HG02798 (cell line): ENCODE measurements around the gene MAD1L1.

Source experiments
- ATAC-seq: cut with Tn5 transposase; IDR thresholded peaks from one replicate; pipeline ENCODE4 v1.9.1; 2021; ENCODE audit warnings: mild to moderate bottlenecking; ENCODE audit not compliant: unreplicated experiment, poor library complexity

MAD1L1 gene

GRCh38 chr7:2098056-2098455 lies 134.7 kb downstream of the MAD1L1 start:
- no peak for ATAC-seq

- ATAC-seq: no peak
These were observed 135.3 kb downstream of the MAD1L1 start for GRCh38 chr7:2097492-2097891.

GRCh38 chr7:2096692-2097387 lies 135.9 kb downstream of the MAD1L1 start:
- no peak for ATAC-seq

- ATAC-seq: no peak
These were observed 137.3 kb downstream of the MAD1L1 start for GRCh38 chr7:2095436-2095835.

GRCh38 chr7:2094454-2095045 lies 138.2 kb downstream of the MAD1L1 start:
- ATAC-seq: no peak

- ATAC-seq: no peak
These were observed 138.9 kb downstream of the MAD1L1 start for GRCh38 chr7:2093843-2094220.

- ATAC-seq: no peak
These were observed 139.4 kb downstream of the MAD1L1 start for GRCh38 chr7:2093215-2093842.

GRCh38 chr7:2092279-2092678 lies 140.5 kb downstream of the MAD1L1 start:
- ATAC-seq: no peak

- ATAC-seq: no peak
These were observed 141.9 kb downstream of the MAD1L1 start for GRCh38 chr7:2090526-2091520.

GRCh38 chr7:2088801-2089200 lies 143.9 kb downstream of the MAD1L1 start:
- ATAC-seq: no peak

- ATAC-seq: no peak
These were observed 145.0 kb downstream of the MAD1L1 start for GRCh38 chr7:2087744-2088143.

- ATAC-seq: no peak
These were observed 146.5 kb downstream of the MAD1L1 start for GRCh38 chr7:2086229-2086628.

- ATAC-seq: no peak
These were observed 146.9 kb downstream of the MAD1L1 start for GRCh38 chr7:2085804-2086203.

- ATAC-seq: no peak
These were observed 147.8 kb downstream of the MAD1L1 start for GRCh38 chr7:2084781-2085505.

GRCh38 chr7:2084331-2084730 lies 148.4 kb downstream of the MAD1L1 start:
- ATAC-seq: no peak

GRCh38 chr7:2083362-2083761 lies 149.4 kb downstream of the MAD1L1 start:
- ATAC-seq: no peak

- ATAC-seq: no peak
These were observed 150.4 kb downstream of the MAD1L1 start for GRCh38 chr7:2082139-2082998.

- no peak for ATAC-seq
These were observed 151.1 kb downstream of the MAD1L1 start for GRCh38 chr7:2081526-2082135.

- ATAC-seq: no peak
These were observed 152.3 kb downstream of the MAD1L1 start for GRCh38 chr7:2080477-2080876.
